ENCODE results near the gene ITGA6. TPM values are rescaled to one million over a fixed set of nuclear protein-coding genes. Genes with fewer than 3 reads are reported as not detected.
"Not testable (repeated sequence)": the region's sequence is repeated elsewhere in the genome, so short reads cannot be mapped to it uniquely, and the experiment has no call there.

Gene ITGA6
- total and polyA plus RNA-seq, 4 donors = 13.2 to 105 (median 51.9) TPM

DNA sequence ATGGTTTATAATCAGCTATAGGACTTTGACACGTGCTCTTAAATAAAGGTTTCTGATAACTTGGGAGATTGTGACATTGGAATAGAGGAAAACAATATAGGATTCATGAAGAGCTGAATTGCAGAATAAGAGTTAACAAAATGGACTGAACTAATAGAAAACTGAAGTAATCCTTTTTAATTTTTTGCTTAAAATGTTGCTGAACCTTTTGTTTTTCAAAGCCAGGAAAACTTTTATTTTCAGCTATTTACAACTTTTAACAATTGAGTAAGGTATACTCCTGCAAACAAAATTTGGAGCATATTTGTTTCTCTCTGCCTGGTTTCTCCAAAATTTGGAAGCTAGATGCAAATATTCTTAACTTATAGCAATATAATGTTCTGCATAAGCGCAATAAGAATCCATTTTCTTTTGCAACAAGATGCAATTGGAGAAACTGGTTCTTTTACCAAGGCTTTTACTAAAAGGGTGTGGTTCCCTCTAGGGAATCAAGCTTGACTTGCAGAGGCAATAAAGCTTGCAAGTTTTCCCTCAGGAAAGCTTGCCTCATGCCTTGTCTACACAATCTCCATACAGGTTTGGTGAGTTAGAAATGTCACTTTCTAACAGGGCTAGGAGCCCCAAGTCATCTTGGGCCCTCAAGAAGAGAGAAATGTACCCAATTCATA, 118.2 kb downstream of the ITGA6 start:
- Histone ChIP-seq H3K4me1 (ENCODE audit: control insufficient read depth in 5 of 5, insufficient read depth in 5 of 5, low read length in 5 of 5) (no peaks in the 10 kb centered on the region), H3K27me3 (ENCODE audit: control insufficient read depth in 3 of 3, insufficient read depth in 3 of 3, low read length in 2 of 3) (no peaks in the 10 kb centered on the region), H3K4me3 (no peak overlapping the region), H3K9me3 (ENCODE audit: control insufficient read depth in 4 of 4, insufficient read depth in 3 of 4, low read length in 3 of 4) (no peaks in the 10 kb centered on the region), H3K9ac (ENCODE audit: insufficient read depth in 1 of 2, low read length in 2 of 2) (no peak overlapping the region), H3K36me3 (ENCODE audit: control insufficient read depth in 4 of 4, insufficient read depth in 4 of 4, low read length in 4 of 4) (no peaks in the 10 kb centered on the region), H3K27ac (ENCODE audit: low read depth in 1 of 2, low read length in 1 of 2) (no peak overlapping the region)
- ATAC-seq (ENCODE audit: insufficient read depth, low FRiP score) = no peak
- TF ChIP-seq CTCF (IDR thresholded peaks at IDR 0.05; ENCODE audit: control extremely low read depth, extremely low read depth) = no peak
- WGBS, 2 donors = 66 to 99% methylated on average over 2 of the region's 2 CpGs
- no peak for DNase-seq

DNA sequence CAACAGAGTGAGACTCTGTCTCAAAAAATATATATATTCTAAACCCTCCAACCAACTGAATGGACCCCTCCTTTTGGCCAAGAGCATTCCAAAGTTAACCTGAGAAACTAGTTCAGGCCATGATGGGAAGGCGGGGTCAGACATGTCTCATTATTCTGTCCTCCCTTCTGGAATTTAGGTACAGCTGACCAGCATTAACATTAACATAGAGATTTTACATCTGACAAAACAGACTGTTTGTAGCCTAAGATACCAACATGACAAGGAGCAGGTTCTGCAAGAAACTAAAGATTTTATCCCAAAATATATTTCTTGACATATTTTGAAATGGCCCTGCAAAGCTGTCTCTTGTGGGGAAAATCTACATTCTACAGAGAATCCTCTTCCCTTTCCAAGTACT, 121.7 kb downstream of the ITGA6 start:
- ATAC-seq (ENCODE audit: insufficient read depth, low FRiP score) (no peak), DNase-seq (no peak)
- no peaks in the 10 kb centered on the region for H3K27me3 ChIP-seq (ENCODE audit: control insufficient read depth in 3 of 3, insufficient read depth in 3 of 3, low read length in 2 of 3)
- no peaks in the 10 kb centered on the region for H3K9me3 ChIP-seq (ENCODE audit: control insufficient read depth in 4 of 4, insufficient read depth in 3 of 4, low read length in 3 of 4)
- no peaks in the 10 kb centered on the region for H3K36me3 ChIP-seq (ENCODE audit: control insufficient read depth in 4 of 4, insufficient read depth in 4 of 4, low read length in 4 of 4)
- H3K27ac ChIP-seq (ENCODE audit: low read depth in 1 of 2, low read length in 1 of 2) = no peak overlapping the region
- H3K9ac ChIP-seq (ENCODE audit: insufficient read depth in 1 of 2, low read length in 2 of 2) = no peak overlapping the region
- H3K4me1 ChIP-seq (ENCODE audit: control insufficient read depth in 5 of 5, insufficient read depth in 5 of 5, low read length in 5 of 5) = peaks cover 0 to 1% (median 0%) of the 10 kb centered on the region in 5 donors
- H3K4me3 ChIP-seq = no peak overlapping the region
- WGBS, 2 donors = 96% methylated on average over 1 of the region's 1 CpG
- no peak for TF ChIP-seq CTCF (IDR thresholded peaks at IDR 0.05; ENCODE audit: control extremely low read depth, extremely low read depth)

- ATAC-seq (ENCODE audit: insufficient read depth, low FRiP score); H3K9me3 ChIP-seq (ENCODE audit: control insufficient read depth in 4 of 4, insufficient read depth in 3 of 4, low read length in 3 of 4): not testable (repeated sequence)
- WGBS, 2 donors = 38 to 51% methylated on average over 1 of the region's 1 CpG
Observed at GRCh38 chr2:172549802-172550201, 122.4 kb downstream of the ITGA6 start.

DNA sequence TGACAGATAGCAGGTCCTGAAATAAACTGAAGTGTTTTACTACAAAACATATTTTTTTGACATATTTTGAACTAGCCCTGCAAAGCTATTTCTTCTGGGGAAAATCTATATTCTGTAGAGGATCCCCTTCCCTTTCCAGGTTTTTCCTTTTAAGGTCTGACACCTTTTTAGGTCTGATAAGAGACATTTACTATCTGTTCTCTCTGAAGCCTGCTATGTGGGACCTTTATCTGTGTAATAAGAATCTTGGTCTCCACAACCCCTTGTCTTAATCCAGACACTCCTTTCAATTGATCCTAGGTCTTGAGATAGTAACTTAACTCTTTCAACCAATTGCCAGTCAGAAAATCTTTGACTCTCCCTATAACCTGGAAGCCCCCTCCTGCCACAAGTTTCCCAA, 123.0 kb downstream of the ITGA6 start:
- no peaks in the 10 kb centered on the region for H3K27me3 ChIP-seq (ENCODE audit: control insufficient read depth in 3 of 3, insufficient read depth in 3 of 3, low read length in 2 of 3)
- no peak for TF ChIP-seq CTCF (IDR thresholded peaks at IDR 0.05; ENCODE audit: control extremely low read depth, extremely low read depth)
- H3K4me1 ChIP-seq (ENCODE audit: control insufficient read depth in 5 of 5, insufficient read depth in 5 of 5, low read length in 5 of 5) = peaks cover 0 to 8% (median 1%) of the 10 kb centered on the region in 5 donors
- H3K4me3 ChIP-seq = no peak overlapping the region
- no peak overlapping the region for H3K9ac ChIP-seq (ENCODE audit: insufficient read depth in 1 of 2, low read length in 2 of 2)
- H3K36me3 ChIP-seq (ENCODE audit: control insufficient read depth in 4 of 4, insufficient read depth in 4 of 4, low read length in 4 of 4) = no peaks in the 10 kb centered on the region
- DNase-seq (no peak), ATAC-seq (ENCODE audit: insufficient read depth, low FRiP score) (no peak)
- no peaks in the 10 kb centered on the region for H3K9me3 ChIP-seq (ENCODE audit: control insufficient read depth in 4 of 4, insufficient read depth in 3 of 4, low read length in 3 of 4)
- H3K27ac ChIP-seq (ENCODE audit: low read depth in 1 of 2, low read length in 1 of 2) = no peak overlapping the region

More at GRCh38 chr2:172549802-172550201, 122.4 kb downstream of the ITGA6 start:
- H3K4me3 ChIP-seq; H3K9ac ChIP-seq (ENCODE audit: insufficient read depth in 1 of 2, low read length in 2 of 2); DNase-seq; H3K27ac ChIP-seq (ENCODE audit: low read depth in 1 of 2, low read length in 1 of 2); H3K4me1 ChIP-seq (ENCODE audit: control insufficient read depth in 5 of 5, insufficient read depth in 5 of 5, low read length in 5 of 5); H3K27me3 ChIP-seq (ENCODE audit: control insufficient read depth in 3 of 3, insufficient read depth in 3 of 3, low read length in 2 of 3); H3K36me3 ChIP-seq (ENCODE audit: control insufficient read depth in 4 of 4, insufficient read depth in 4 of 4, low read length in 4 of 4): not testable (repeated sequence)
